SU-DHL-6 (cell line): ENCODE data around the gene LARP4B.

ENCODE experiments used
- EZH2phosphoT487 ChIP-seq: fragments of 200-600 bp; sonication (generic), shearing (Covaris generic); conservative IDR thresholded peaks from 2 replicates; pipeline ENCODE4 v1.6.1; 2018; ENCODE audit warnings: mild to moderate bottlenecking, antibody characterized with exemption, low read length, moderate library complexity, mixed read lengths
- TF ChIP-seq, protein P1 (sequence below): fragments of 200-600 bp; sonication (generic); IDR thresholded peaks from one replicate; pipeline ENCODE4 v1.5.1; 2017; ENCODE audit warnings: antibody characterized with exemption, mild to moderate bottlenecking, low read length, moderate library complexity; ENCODE audit not compliant: insufficient read depth, poor library complexity, severe bottlenecking

DNA sequence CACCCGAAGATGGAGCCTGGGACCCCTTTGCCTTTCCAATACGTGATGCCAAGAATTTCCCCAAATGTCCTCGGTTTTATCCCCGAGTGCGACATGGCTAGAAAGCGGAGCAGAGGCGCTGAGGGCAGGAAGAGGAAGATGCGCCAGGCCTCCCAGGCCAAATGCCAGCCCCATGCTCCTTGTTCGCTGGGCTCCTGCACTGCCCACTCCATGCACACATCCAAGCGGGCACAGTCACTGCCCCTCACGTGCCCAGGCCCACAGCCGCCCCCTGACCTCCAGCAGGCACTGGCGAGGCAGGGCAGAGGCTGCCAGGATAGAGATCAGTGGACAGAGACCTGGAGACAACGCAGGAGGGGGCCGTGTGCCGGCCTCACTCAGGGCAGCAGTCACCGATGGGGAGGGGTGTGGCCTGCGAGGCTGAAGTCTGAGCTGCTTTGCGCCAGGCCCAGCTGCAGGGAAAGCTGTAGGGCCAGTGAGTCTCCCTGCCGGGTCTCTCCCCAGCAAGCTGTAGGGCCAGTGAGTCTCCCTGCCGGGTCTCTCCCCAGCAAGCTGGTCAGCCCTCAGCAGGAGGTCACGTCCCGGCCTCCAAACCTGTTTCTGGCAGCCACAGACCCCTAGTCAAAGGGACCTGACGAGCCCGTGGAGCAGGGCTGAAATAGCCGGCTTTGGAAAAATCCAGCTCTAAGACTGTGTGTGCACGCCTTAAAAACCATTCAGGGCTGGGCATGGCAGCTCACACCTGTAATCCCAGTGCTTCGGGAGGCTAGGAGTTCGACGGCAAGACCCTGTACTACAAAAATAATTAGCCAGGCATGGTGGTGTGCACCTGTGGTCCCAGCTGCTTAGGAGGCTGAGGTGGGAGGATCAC lies 141.4 kb downstream of the LARP4B start:
- TF ChIP-seq, protein P1, sequence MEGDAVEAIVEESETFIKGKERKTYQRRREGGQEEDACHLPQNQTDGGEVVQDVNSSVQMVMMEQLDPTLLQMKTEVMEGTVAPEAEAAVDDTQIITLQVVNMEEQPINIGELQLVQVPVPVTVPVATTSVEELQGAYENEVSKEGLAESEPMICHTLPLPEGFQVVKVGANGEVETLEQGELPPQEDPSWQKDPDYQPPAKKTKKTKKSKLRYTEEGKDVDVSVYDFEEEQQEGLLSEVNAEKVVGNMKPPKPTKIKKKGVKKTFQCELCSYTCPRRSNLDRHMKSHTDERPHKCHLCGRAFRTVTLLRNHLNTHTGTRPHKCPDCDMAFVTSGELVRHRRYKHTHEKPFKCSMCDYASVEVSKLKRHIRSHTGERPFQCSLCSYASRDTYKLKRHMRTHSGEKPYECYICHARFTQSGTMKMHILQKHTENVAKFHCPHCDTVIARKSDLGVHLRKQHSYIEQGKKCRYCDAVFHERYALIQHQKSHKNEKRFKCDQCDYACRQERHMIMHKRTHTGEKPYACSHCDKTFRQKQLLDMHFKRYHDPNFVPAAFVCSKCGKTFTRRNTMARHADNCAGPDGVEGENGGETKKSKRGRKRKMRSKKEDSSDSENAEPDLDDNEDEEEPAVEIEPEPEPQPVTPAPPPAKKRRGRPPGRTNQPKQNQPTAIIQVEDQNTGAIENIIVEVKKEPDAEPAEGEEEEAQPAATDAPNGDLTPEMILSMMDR = no peak
- TF ChIP-seq EZH2phosphoT487 = no peak
